Caco-2 (cell line): ENCODE results near the gene ZNF746. TPM values are rescaled to one million over a fixed set of nuclear protein-coding genes. Genes with fewer than 3 reads are reported as not detected.
A peak's percentile ranks its signal among the peaks of the same experiment; 100 is the strongest.

Source experiments
- BruUV-seq: library from RNA; stranded (reverse); fragments of 400-500 nt; replicated peaks from 2 replicates; lab custom pipeline; 2021; lab: Mats Ljungman, UMichigan
- CTCF ChIA-PET: fragments of 300-600 bp; sonication (Branson Sonifier 250); formaldehyde crosslinking; loops from one replicate; lab custom pipeline; 2022; ENCODE audit warnings: antibody characterized with exemption; lab: Charles Lee
- POLR2A ChIA-PET: fragments of 300-600 bp; sonication (Branson Sonifier 250); formaldehyde crosslinking; loops from one replicate; lab custom pipeline; 2022; ENCODE audit warnings: antibody characterized with exemption; lab: Charles Lee
- DNase-seq, 2 experiments: peaks; one replicate each; pipeline versions ENCODE4 v3.0.0 to v3.0.0-alpha.2; 2020 to 2022
- H3K27me3 ChIP-seq: replicated peaks from 2 replicates; pipeline ENCODE4 v1.6.0; 2011; ENCODE audit warnings: low read length; ENCODE audit not compliant: control insufficient read depth, insufficient read depth
- H3K36me3 ChIP-seq: 2 replicates; pipeline ENCODE4 v1.5.1; 2011; ENCODE audit warnings: low read length; ENCODE audit not compliant: control insufficient read depth, insufficient read depth
- H3K4me1 ChIP-seq: fragments of 250-450 bp; sonication (Bioruptor Pico); 2 replicates; pipeline ENCODE4 v1.5.1; 2020; ENCODE audit warnings: mild to moderate bottlenecking
- H3K4me3 ChIP-seq: 2 replicates; pipeline ENCODE4 v1.5.1; 2011; ENCODE audit warnings: low read depth, mild to moderate bottlenecking, control low read depth, low read length
- H3K9me3 ChIP-seq: fragments of 250-450 bp; sonication (Bioruptor Pico); 2 replicates; pipeline ENCODE4 v1.5.1; 2020; ENCODE audit warnings: mild to moderate bottlenecking, moderate library complexity
- H3K27ac Mint-ChIP-seq: one replicate; pipeline ENCODE4 v1.8.0; 2022; ENCODE audit warnings: mixed read lengths; ENCODE audit not compliant: unreplicated experiment
- H3K27me3 Mint-ChIP-seq: one replicate; pipeline ENCODE4 v1.8.0; 2022; ENCODE audit warnings: mixed read lengths; ENCODE audit not compliant: insufficient read depth, unreplicated experiment
- H3K36me3 Mint-ChIP-seq: one replicate; pipeline ENCODE4 v1.8.0; 2022; ENCODE audit warnings: mild to moderate bottlenecking, mixed read lengths; ENCODE audit not compliant: insufficient read depth, unreplicated experiment
- H3K4me1 Mint-ChIP-seq: one replicate; pipeline ENCODE4 v1.8.0; 2022; ENCODE audit warnings: low read depth, mixed read lengths; ENCODE audit not compliant: unreplicated experiment
- H3K4me3 Mint-ChIP-seq: one replicate; pipeline ENCODE4 v1.8.0; 2022; ENCODE audit warnings: mild to moderate bottlenecking, moderate library complexity, mixed read lengths; ENCODE audit not compliant: unreplicated experiment
- H3K9me3 Mint-ChIP-seq: one replicate; pipeline ENCODE4 v1.8.0; 2022; ENCODE audit warnings: mixed read lengths; ENCODE audit not compliant: unreplicated experiment
- CTCF ChIP-seq, 2 experiments: fragments of 200-600 bp in 1 of 2; IDR thresholded peaks; 1 replicate in 1 of 2; 2 replicates in 1 of 2; pipeline versions ENCODE4 v1.5.1 to v1.8.0; 2011 to 2022; ENCODE audit warnings: antibody characterized with exemption in 1 of 2, control low read depth in 1 of 2, inconsistent platforms in 1 of 2, low read depth in 1 of 2, low read length in 1 of 2, mild to moderate bottlenecking in 1 of 2, moderate library complexity in 1 of 2; ENCODE audit not compliant: insufficient read depth in 1 of 2, severe bottlenecking in 1 of 2, unreplicated experiment in 1 of 2
- intact Hi-C: fragments of 100-400 bp; cut with micrococcal nuclease; formaldehyde crosslinking; loops from one replicate; pipeline ENCODE4 v1.10.0; 2022; ENCODE audit not compliant: unreplicated experiment
- total RNA-seq: library from RNA; stranded (reverse); gene quantifications from 2 replicates; pipeline ENCODE4 v1.2.3, GENCODE V29; 2022

ZNF746 gene
- total RNA-seq, 1 experiment from 2014 or later = 19.3 TPM

DNA sequence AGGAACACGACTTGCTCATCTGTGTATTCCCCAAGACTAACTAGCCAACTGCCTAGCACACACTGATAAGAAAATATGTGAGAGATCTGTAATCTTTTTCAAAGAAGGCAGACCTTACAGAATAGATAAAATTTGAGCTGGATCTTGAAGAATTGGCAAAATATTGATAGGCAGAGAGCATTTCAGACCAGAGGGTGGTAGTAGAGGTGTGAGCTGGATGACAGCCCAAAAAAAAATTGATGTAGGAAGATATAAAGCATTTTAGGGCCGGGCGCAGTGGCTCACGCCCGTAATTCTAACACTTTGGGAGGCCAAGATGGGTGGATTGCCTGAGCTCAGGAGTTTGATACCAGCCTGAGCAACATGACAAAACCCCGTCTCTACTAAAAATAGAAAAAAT lies 1.2 kb upstream of the ZNF746 start:
- Mint-ChIP-seq H3K4me1 (peaks cover 20% of the 10 kb centered on the region), H3K4me3 (no peak overlapping the region), H3K9me3 (no peaks in the 10 kb centered on the region), H3K27me3 (no peaks in the 10 kb centered on the region), H3K36me3 (no peaks in the 10 kb centered on the region), H3K27ac (no peak overlapping the region)
- Histone ChIP-seq H3K4me3 (no peak overlapping the region), H3K36me3 (no peaks in the 10 kb centered on the region), H3K9me3 (no peaks in the 10 kb centered on the region; the same call in 1 of the 2 replicates), H3K27me3 (no peaks in the 10 kb centered on the region), H3K4me1 (peaks cover 8% of the 10 kb centered on the region; the same call in 1 of the 2 replicates)
- BruUV-seq = no TSS peak
- TF ChIP-seq CTCF (IDR thresholded peaks at IDR 0.05; ENCODE audit: insufficient read depth in 1 of 2, low read depth in 1 of 2, low read length in 1 of 2, severe bottlenecking in 1 of 2, unreplicated experiment in 1 of 2) = no peak
- no peak for DNase-seq
- intact Hi-C loops = loop anchor here (5.0 kb wide), 1 partner anchor 187 kb away; no protein-coding TSS in a partner anchor
- POLR2A ChIA-PET = no interaction called here
- CTCF ChIA-PET = no interaction called here

DNA sequence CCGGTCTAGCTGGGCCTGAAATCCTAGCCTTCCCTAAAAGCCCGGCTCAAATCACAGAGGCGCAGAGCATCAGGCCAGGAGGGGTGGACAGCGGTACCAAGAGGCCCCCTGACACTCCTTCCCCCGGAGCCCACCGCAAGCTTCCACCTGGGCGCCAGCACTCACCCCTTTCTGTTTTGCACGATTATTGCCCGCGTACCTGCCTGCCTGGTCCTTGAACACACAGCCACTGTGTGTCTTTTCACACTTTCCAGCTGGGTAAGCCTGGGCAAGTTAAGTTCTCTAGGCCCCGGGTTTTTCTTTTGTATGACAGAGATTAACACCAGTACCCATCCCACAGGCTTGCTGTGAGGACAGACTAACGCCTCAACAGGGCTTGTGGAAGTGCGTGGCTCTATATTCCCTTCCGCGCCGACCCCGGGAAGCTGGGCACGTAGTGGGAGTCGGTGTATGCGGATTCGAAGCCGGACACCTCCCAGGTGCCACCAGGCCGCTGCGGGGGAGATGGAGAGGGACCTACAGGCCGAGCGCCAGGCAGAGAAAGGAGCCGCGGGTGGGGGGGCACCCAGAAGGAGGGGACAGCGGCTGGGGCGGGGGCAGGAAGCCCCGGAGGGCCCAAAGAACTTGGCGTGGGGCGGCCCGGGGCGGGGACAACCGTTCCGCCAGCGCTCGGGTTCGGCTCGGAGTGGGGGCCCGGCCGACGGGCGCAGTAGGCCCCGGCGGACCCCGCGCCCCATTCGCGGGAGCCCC lies 792 bp downstream of the ZNF746 start:
- H3K27me3 Mint-ChIP-seq = no peaks in the 10 kb centered on the region
- Histone ChIP-seq H3K4me1 (peaks cover 8% of the 10 kb centered on the region; the same call in 1 of the 2 replicates), H3K27me3 (no peaks in the 10 kb centered on the region), H3K9me3 (no peaks in the 10 kb centered on the region), H3K4me3 (peak overlapping the region; percentile 80), H3K36me3 (no peaks in the 10 kb centered on the region)
- intact Hi-C loops = loop anchor here (1.0 to 5.0 kb wide), 3 partner anchors 74 to 212 kb away; no protein-coding TSS in a partner anchor
- peak in 1 of 2 experiments; percentile 37 for DNase-seq
- no peaks in the 10 kb centered on the region for H3K9me3 Mint-ChIP-seq
- CTCF ChIA-PET = no interaction called here
- H3K27ac Mint-ChIP-seq = peak overlapping the region; percentile 66
- POLR2A ChIA-PET = no interaction called here
- H3K4me1 Mint-ChIP-seq = peaks cover 20% of the 10 kb centered on the region
- H3K4me3 Mint-ChIP-seq = peak overlapping the region; percentile 90
- no TSS peak for BruUV-seq
- H3K36me3 Mint-ChIP-seq = peaks cover 14% of the 10 kb centered on the region
- TF ChIP-seq CTCF (IDR thresholded peaks at IDR 0.05; ENCODE audit: insufficient read depth in 1 of 2, low read depth in 1 of 2, low read length in 1 of 2, severe bottlenecking in 1 of 2, unreplicated experiment in 1 of 2) = no peak

DNA sequence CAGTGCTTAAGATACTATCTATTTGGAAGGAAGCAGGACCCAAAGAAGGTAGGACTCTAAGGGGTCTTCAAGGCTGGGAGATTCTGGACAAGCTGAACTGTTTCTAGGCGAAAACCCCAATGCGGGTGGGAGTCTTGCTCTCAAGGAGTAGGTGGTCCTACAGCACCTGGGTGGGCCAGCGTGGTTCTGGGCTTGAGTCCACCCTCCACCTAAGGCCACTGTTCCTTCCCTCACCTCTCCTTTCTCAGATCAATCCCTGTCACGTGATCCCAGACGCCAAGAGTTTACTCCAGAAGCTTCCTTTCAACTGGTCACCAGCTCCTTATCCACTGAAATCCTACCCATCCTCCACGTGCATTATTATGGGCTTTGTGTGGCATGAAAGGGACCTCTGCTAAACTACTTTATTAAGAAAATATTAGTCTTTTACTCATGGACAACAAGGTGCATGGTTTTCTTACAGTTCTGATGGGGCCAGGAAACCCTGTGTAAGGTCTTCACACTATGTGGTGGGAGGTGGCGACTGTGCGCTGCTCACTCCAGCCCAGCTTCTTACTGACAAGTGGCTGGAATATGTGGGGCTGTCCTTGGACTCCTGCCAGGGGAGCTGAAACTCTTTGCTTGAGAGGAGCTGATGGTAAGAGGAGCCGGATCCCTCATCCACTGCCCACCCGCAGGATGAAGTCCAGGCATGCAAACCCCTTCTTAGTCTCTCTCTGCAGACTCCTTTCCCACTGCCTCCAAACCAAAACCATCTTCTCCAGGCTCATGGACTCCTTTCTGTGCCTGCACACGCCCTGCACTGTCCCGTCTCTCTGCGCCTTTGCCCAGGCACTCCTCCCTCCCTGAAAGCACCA lies 1.6 kb downstream of the ZNF746 start:
- BruUV-seq = no TSS peak
- peaks cover 20% of the 10 kb centered on the region for H3K4me1 Mint-ChIP-seq
- Histone ChIP-seq H3K27me3 (no peaks in the 10 kb centered on the region), H3K36me3 (peaks cover under 1% of the 10 kb centered on the region; the same call in 1 of the 2 replicates), H3K9me3 (no peaks in the 10 kb centered on the region), H3K4me3 (peak overlapping the region; percentile 8; the same call in 1 of the 2 replicates), H3K4me1 (peaks cover 8% of the 10 kb centered on the region; the same call in 1 of the 2 replicates)
- no peak for TF ChIP-seq CTCF (IDR thresholded peaks at IDR 0.05; ENCODE audit: insufficient read depth in 1 of 2, low read depth in 1 of 2, low read length in 1 of 2, severe bottlenecking in 1 of 2, unreplicated experiment in 1 of 2)
- H3K4me3 Mint-ChIP-seq = peak overlapping the region; percentile 90
- H3K36me3 Mint-ChIP-seq = peaks cover 14% of the 10 kb centered on the region
- intact Hi-C loops = loop anchor here (2.0 to 5.0 kb wide), 2 partner anchors 73 to 184 kb away; no protein-coding TSS in a partner anchor
- peak overlapping the region; percentile 66 for H3K27ac Mint-ChIP-seq
- H3K9me3 Mint-ChIP-seq = no peaks in the 10 kb centered on the region
- ChIA-PET POLR2A (no interaction called here), CTCF (no interaction called here)
- no peaks in the 10 kb centered on the region for H3K27me3 Mint-ChIP-seq
- DNase-seq = no peak
